Erythroblast (primary cell): ENCODE results near the gene PRB2.
"Not testable (repeated sequence)": the region's sequence is repeated elsewhere in the genome, so short reads cannot be mapped to it uniquely, and the experiment has no call there.

Experiments
- GATA1 ChIP-seq: IDR thresholded peaks from 2 replicates; pipeline ENCODE4 v1.6.1; 2011; ENCODE audit warnings: low read depth, mild to moderate bottlenecking, control low read depth, low read length, moderate library complexity
- POLR2A ChIP-seq: IDR thresholded peaks from 2 replicates; pipeline ENCODE4 v1.6.1; 2011; ENCODE audit warnings: mild to moderate bottlenecking, low read length

DNA sequence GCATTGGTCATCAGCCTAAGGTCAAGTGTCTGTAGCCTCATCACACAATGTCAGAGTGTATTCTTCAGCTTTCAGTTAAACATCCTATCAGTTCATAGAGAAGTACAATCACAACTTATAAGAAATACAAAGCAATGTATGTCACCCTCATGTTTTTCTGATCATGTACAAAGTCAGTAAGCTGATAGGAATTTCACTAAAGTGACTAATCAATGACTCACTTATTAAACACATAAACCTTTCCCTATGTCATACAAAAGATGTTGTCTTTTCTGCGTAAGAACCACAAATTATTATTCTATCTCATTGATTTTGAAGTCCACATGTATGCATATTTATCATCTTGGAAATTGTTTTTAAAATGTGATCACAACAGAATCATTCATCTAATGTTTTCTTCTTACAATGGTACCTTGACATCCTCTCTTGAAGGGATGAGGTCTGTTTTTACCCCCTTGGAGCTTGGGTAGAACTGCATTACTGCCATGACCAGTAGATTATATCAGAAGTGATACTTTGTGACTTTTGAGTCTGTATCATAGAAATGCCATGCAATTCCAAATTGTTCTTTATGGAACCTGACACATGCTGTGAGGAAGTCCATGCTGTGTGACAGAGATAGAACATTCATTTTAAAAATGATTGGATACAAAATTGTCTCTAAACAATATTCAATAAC is 35.0 kb downstream of the PRB2 start:
- TF ChIP-seq POLR2A, GATA1: not testable (repeated sequence)
